ENCODE measurements around the gene THOC5. TPM values are rescaled to one million over a fixed set of nuclear protein-coding genes. Genes with fewer than 3 reads are reported as not detected.

The THOC5 gene
- total and polyA plus RNA-seq, 12 donors: 13.2 to 42.4 (median 27.7) TPM

- Histone ChIP-seq H3K4me1 (replicated peaks in 1 of 2) (no peaks in the 10 kb centered on the region), H3K27me3 (no peaks in the 10 kb centered on the region), H3K4me3 (no peak overlapping the region), H3K27ac (no peak overlapping the region), H3K36me3 (replicated peaks in 1 of 2) (peaks cover 0 to 5% of the 10 kb centered on the region in 2 donors), H3K9me3 (replicated peaks in 1 of 3) (no peaks in the 10 kb centered on the region)
- intact Hi-C loops (cut with DNase I): no loop called here
- TF ChIP-seq POLR2A (IDR thresholded peaks at IDR 0.05): no peak
- no peak for TF ChIP-seq CTCF (IDR thresholded peaks at IDR 0.05)
- DNase-seq: no peak
- WGBS, 4 donors: 72 to 79% (median 74%) methylated on average over 7 of the region's 7 CpGs
These were observed 21.3 kb upstream of the THOC5 start for GRCh38 chr22:29574762-29575450.

GRCh38 chr22:29570912-29571549, 17.5 kb upstream of the THOC5 start:
- intact Hi-C loops (cut with DNase I): no loop called here
- Histone ChIP-seq H3K36me3 (replicated peaks in 1 of 2) (peaks cover 0 to 27% of the 10 kb centered on the region in 2 donors), H3K4me3 (no peak overlapping the region), H3K4me1 (replicated peaks in 1 of 2) (no peaks in the 10 kb centered on the region), H3K27me3 (no peaks in the 10 kb centered on the region), H3K27ac (no peak overlapping the region), H3K9me3 (replicated peaks in 1 of 3) (no peaks in the 10 kb centered on the region)
- TF ChIP-seq CTCF (IDR thresholded peaks at IDR 0.05) (no peak), POLR2A (IDR thresholded peaks at IDR 0.05) (no peak)
- WGBS, 4 donors: 87 to 96% (median 91%) methylated on average over 2 of the region's 2 CpGs
- no peak for DNase-seq

- TF ChIP-seq CTCF (IDR thresholded peaks at IDR 0.05) (no peak), POLR2A (IDR thresholded peaks at IDR 0.05) (no peak)
- intact Hi-C loops (cut with DNase I): no loop called here
- no peak overlapping the region for H3K4me3 ChIP-seq
- no peak for DNase-seq
- H3K36me3 ChIP-seq (replicated peaks in 1 of 2): peaks cover 0 to 27% of the 10 kb centered on the region in 2 donors
- H3K4me1 ChIP-seq (replicated peaks in 1 of 2): no peaks in the 10 kb centered on the region
- no peaks in the 10 kb centered on the region for H3K9me3 ChIP-seq (replicated peaks in 1 of 3)
- no peaks in the 10 kb centered on the region for H3K27me3 ChIP-seq
- 85 to 97% (median 92%) methylated on average over 6 to 7 of the region's 7 CpGs for WGBS, 4 donors
- H3K27ac ChIP-seq: no peak overlapping the region
These were observed 16.9 kb upstream of the THOC5 start for GRCh38 chr22:29570456-29570855.

- intact Hi-C loops (cut with DNase I): no loop called here
- H3K9me3 ChIP-seq (replicated peaks in 1 of 3): no peaks in the 10 kb centered on the region
- no peak for TF ChIP-seq POLR2A (IDR thresholded peaks at IDR 0.05)
- TF ChIP-seq CTCF (IDR thresholded peaks at IDR 0.05): no peak
- H3K27ac ChIP-seq: no peak overlapping the region
- no peak for DNase-seq
- no peak overlapping the region for H3K4me3 ChIP-seq
- H3K4me1 ChIP-seq (replicated peaks in 1 of 2): no peaks in the 10 kb centered on the region
- H3K27me3 ChIP-seq: no peaks in the 10 kb centered on the region
- 87 to 100% (median 90%) methylated on average over 3 to 7 of the region's 7 CpGs for WGBS, 4 donors
- H3K36me3 ChIP-seq (replicated peaks in 1 of 2): peaks cover 0 to 27% of the 10 kb centered on the region in 2 donors
These were observed 15.6 kb upstream of the THOC5 start for GRCh38 chr22:29569011-29569678.

All from adrenal gland (tissue), 12 donors.